ENCODE data around the gene MCF2L.

DNA sequence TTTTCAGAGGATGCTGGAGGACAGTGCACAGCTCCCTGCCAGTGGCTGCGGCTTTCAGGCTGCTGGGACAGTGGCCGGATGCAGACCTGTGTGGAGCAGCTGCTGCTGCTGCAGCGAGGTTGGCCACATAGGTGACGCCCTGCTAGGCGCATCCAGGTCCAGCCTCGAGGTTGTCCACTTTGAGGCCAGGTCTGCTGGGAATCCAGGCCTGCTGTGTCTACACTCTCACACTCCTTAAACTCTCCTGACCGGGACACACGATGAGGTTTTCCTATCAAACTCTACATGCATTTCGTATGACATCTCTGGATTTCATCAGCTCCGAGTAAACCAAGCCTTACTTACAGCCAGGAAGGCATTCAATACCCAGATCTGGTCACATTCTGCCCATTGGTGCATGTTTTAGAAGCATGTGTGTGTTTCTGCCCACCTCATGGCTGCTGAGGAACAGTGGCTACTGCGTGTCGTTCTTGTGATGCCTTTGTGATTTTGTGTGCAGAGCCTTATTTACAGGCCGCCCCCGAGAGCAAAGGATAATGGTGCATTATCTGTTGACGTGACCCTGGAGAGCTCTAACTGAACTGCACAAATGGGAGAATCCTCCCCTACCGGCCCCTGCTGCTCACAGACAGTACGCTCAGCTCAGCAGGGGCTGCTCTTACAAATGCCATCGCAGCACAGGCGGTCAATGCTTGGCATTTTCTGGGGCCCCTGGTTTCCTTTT, 12.3 kb upstream of the MCF2L start:
- TF ChIP-seq, protein P1, sequence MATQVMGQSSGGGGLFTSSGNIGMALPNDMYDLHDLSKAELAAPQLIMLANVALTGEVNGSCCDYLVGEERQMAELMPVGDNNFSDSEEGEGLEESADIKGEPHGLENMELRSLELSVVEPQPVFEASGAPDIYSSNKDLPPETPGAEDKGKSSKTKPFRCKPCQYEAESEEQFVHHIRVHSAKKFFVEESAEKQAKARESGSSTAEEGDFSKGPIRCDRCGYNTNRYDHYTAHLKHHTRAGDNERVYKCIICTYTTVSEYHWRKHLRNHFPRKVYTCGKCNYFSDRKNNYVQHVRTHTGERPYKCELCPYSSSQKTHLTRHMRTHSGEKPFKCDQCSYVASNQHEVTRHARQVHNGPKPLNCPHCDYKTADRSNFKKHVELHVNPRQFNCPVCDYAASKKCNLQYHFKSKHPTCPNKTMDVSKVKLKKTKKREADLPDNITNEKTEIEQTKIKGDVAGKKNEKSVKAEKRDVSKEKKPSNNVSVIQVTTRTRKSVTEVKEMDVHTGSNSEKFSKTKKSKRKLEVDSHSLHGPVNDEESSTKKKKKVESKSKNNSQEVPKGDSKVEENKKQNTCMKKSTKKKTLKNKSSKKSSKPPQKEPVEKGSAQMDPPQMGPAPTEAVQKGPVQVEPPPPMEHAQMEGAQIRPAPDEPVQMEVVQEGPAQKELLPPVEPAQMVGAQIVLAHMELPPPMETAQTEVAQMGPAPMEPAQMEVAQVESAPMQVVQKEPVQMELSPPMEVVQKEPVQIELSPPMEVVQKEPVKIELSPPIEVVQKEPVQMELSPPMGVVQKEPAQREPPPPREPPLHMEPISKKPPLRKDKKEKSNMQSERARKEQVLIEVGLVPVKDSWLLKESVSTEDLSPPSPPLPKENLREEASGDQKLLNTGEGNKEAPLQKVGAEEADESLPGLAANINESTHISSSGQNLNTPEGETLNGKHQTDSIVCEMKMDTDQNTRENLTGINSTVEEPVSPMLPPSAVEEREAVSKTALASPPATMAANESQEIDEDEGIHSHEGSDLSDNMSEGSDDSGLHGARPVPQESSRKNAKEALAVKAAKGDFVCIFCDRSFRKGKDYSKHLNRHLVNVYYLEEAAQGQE (IDR thresholded peaks at IDR 0.05; ENCODE audit: borderline replicate concordance) = peak; percentile 45
- TF ChIP-seq, protein P2, sequence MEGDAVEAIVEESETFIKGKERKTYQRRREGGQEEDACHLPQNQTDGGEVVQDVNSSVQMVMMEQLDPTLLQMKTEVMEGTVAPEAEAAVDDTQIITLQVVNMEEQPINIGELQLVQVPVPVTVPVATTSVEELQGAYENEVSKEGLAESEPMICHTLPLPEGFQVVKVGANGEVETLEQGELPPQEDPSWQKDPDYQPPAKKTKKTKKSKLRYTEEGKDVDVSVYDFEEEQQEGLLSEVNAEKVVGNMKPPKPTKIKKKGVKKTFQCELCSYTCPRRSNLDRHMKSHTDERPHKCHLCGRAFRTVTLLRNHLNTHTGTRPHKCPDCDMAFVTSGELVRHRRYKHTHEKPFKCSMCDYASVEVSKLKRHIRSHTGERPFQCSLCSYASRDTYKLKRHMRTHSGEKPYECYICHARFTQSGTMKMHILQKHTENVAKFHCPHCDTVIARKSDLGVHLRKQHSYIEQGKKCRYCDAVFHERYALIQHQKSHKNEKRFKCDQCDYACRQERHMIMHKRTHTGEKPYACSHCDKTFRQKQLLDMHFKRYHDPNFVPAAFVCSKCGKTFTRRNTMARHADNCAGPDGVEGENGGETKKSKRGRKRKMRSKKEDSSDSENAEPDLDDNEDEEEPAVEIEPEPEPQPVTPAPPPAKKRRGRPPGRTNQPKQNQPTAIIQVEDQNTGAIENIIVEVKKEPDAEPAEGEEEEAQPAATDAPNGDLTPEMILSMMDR (IDR thresholded peaks at IDR 0.05; ENCODE audit: poor library complexity, severe bottlenecking) = peak; percentile 41
- TF ChIP-seq RAD21 (conservative IDR thresholded peaks at IDR 0.05) = no peak
- peak; percentile 44 for TF ChIP-seq POLR2AphosphoS5 (IDR thresholded peaks at IDR 0.05)
- peak; percentile 25 for TF ChIP-seq EP300 (conservative IDR thresholded peaks at IDR 0.05; ENCODE audit: poor library complexity, severe bottlenecking)
- no peak for TF ChIP-seq EZH2 (IDR thresholded peaks at IDR 0.05; ENCODE audit: borderline replicate concordance, insufficient read depth, low read length, poor library complexity, severe bottlenecking)
- TF ChIP-seq SMC3 (conservative IDR thresholded peaks at IDR 0.05; ENCODE audit: poor library complexity) = no peak
- peak; percentile 57 for TF ChIP-seq MXI1 (conservative IDR thresholded peaks at IDR 0.05; ENCODE audit: poor library complexity, severe bottlenecking)

Measured in neural cell (in vitro differentiated cells).